K562 (cell line): ENCODE data around the gene MAPKAPK2. TPM values are rescaled to one million over a fixed set of nuclear protein-coding genes. Genes with fewer than 3 reads are reported as not detected.

ENCODE experiments used
- polyA plus RNA-seq, 8 experiments: library from polyadenylated mRNA; depleted of rRNA in 4 of 8; stranded (reverse) in 5 of 8; unstranded in 3 of 8; fragments of >200 nt; fragmentation: Nextera tagmentation in 2 of 8; fragmentation: Illumina TruSeq in 1 of 8; extraction: Ambion mirVana in 2 of 8; extraction: Trizol in 1 of 8; gene quantifications; 2 replicates each; pipeline versions ENCODE4 v1.2.1 to v1.2.3, GENCODE V29; 2011 to 2014; ENCODE audit warnings: inconsistent platforms in 1 of 8, missing spikeins in 1 of 8
- total RNA-seq, 7 experiments: library from RNA; depleted of rRNA in 6 of 7; stranded (reverse); fragments of >200 nt in 6 of 7; fragmentation: Illumina TruSeq in 2 of 7; extraction: Trizol in 2 of 7; gene quantifications; 2 replicates each; pipeline versions ENCODE4 v1.2.1 to v1.2.3, GENCODE V29; 2011 to 2021; ENCODE audit warnings: low replicate concordance in 1 of 7
- TF ChIP-seq, protein P1 (sequence below), 2 experiments: fragments of 450-650 bp in 1 of 2; sonication (generic) in 1 of 2; formaldehyde crosslinking in 1 of 2; IDR thresholded peaks; 2 replicates each; pipeline versions ENCODE4 v1.7.1 to v1.9.0; 2016 to 2022; ENCODE audit warnings: inconsistent platforms in 1 of 2, mild to moderate bottlenecking in 1 of 2, missing genetic modification reagents in 1 of 2

MAPKAPK2 gene
- total and polyA plus RNA-seq, 9 of the 15 experiments (the other 6 are each of a cell fraction or from before 2014, with no cell fraction given), result 0.63 to 94.2 (median 52.1) TPM

GRCh38 chr1:206668351-206668750, 16.4 kb upstream of the MAPKAPK2 start (continued):
- TF ChIP-seq, protein P1, sequence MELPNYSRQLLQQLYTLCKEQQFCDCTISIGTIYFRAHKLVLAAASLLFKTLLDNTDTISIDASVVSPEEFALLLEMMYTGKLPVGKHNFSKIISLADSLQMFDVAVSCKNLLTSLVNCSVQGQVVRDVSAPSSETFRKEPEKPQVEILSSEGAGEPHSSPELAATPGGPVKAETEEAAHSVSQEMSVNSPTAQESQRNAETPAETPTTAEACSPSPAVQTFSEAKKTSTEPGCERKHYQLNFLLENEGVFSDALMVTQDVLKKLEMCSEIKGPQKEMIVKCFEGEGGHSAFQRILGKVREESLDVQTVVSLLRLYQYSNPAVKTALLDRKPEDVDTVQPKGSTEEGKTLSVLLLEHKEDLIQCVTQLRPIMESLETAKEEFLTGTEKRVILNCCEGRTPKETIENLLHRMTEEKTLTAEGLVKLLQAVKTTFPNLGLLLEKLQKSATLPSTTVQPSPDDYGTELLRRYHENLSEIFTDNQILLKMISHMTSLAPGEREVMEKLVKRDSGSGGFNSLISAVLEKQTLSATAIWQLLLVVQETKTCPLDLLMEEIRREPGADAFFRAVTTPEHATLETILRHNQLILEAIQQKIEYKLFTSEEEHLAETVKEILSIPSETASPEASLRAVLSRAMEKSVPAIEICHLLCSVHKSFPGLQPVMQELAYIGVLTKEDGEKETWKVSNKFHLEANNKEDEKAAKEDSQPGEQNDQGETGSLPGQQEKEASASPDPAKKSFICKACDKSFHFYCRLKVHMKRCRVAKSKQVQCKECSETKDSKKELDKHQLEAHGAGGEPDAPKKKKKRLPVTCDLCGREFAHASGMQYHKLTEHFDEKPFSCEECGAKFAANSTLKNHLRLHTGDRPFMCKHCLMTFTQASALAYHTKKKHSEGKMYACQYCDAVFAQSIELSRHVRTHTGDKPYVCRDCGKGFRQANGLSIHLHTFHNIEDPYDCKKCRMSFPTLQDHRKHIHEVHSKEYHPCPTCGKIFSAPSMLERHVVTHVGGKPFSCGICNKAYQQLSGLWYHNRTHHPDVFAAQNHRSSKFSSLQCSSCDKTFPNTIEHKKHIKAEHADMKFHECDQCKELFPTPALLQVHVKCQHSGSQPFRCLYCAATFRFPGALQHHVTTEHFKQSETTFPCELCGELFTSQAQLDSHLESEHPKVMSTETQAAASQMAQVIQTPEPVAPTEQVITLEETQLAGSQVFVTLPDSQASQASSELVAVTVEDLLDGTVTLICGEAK (IDR thresholded peaks at IDR 0.05), result no peak
- TF ChIP-seq, protein P1 (CRISPR knock-in tag; IDR thresholded peaks at IDR 0.05), result no peak
